ENCODE data around the gene ALOX5AP.

- no peak for TF ChIP-seq POLR2AphosphoS5 (IDR thresholded peaks at IDR 0.05; ENCODE audit: low read depth, low read length)
- TF ChIP-seq TAF1 (IDR thresholded peaks at IDR 0.05; ENCODE audit: low read depth, low read length), result no peak
These were observed 22.5 kb upstream of the ALOX5AP start for GRCh38 chr13:30712536-30713532.
